ENCODE data around the gene LAMA3. TPM values are rescaled to one million over a fixed set of nuclear protein-coding genes. Genes with fewer than 3 reads are reported as not detected.

The LAMA3 gene
- total and polyA plus RNA-seq, 9 donors, result 2.3 to 8.7 (median 3.6) TPM

GRCh38 chr18:23879966-23880565 is 190.8 kb downstream of the LAMA3 start:
- no peak overlapping the region for H3K27ac ChIP-seq (ENCODE audit: low read length)
- WGBS (ENCODE audit: insufficient coverage), result 84% methylated on average over 3 of the region's 6 CpGs
- no peak for DNase-seq
- H3K36me3 ChIP-seq (ENCODE audit: control insufficient read depth, insufficient read depth, low read length), result no peaks in the 10 kb centered on the region
- H3K27me3 ChIP-seq (ENCODE audit: control insufficient read depth, insufficient read depth, low read length), result peaks cover 8% of the 10 kb centered on the region
- H3K4me3 ChIP-seq (ENCODE audit: low read length), result no peak overlapping the region
- H3K9me3 ChIP-seq (replicated peaks; ENCODE audit: control insufficient read depth, low read depth, low read length), result no peaks in the 10 kb centered on the region
- H3K4me1 ChIP-seq (ENCODE audit: control insufficient read depth, insufficient read depth, low read length), result no peaks in the 10 kb centered on the region

GRCh38 chr18:23880931-23881617 is 191.8 kb downstream of the LAMA3 start:
- no peaks in the 10 kb centered on the region for H3K9me3 ChIP-seq (replicated peaks; ENCODE audit: control insufficient read depth, low read depth, low read length)
- no peak overlapping the region for H3K4me3 ChIP-seq (ENCODE audit: low read length)
- H3K27me3 ChIP-seq (ENCODE audit: control insufficient read depth, insufficient read depth, low read length), result peaks cover 3% of the 10 kb centered on the region
- H3K27ac ChIP-seq (ENCODE audit: low read length), result no peak overlapping the region
- no peak for DNase-seq
- WGBS (ENCODE audit: insufficient coverage), result no CpG with 5 or more reads among the region's 2 CpGs
- H3K36me3 ChIP-seq (ENCODE audit: control insufficient read depth, insufficient read depth, low read length), result no peaks in the 10 kb centered on the region
- H3K4me1 ChIP-seq (ENCODE audit: control insufficient read depth, insufficient read depth, low read length), result no peaks in the 10 kb centered on the region

GRCh38 chr18:23881778-23882177 is 192.5 kb downstream of the LAMA3 start:
- Histone ChIP-seq H3K27me3 (ENCODE audit: control insufficient read depth, insufficient read depth, low read length) (peaks cover 3% of the 10 kb centered on the region), H3K9me3 (replicated peaks; ENCODE audit: control insufficient read depth, low read depth, low read length) (no peaks in the 10 kb centered on the region), H3K4me3 (ENCODE audit: low read length) (no peak overlapping the region), H3K27ac (ENCODE audit: low read length) (no peak overlapping the region), H3K4me1 (ENCODE audit: control insufficient read depth, insufficient read depth, low read length) (no peaks in the 10 kb centered on the region), H3K36me3 (ENCODE audit: control insufficient read depth, insufficient read depth, low read length) (no peaks in the 10 kb centered on the region)
- no peak for DNase-seq
- 83% methylated on average over 6 of the region's 8 CpGs for WGBS (ENCODE audit: insufficient coverage)

GRCh38 chr18:23882616-23883276 is 193.5 kb downstream of the LAMA3 start:
- Histone ChIP-seq H3K9me3 (replicated peaks; ENCODE audit: control insufficient read depth, low read depth, low read length) (no peaks in the 10 kb centered on the region), H3K27me3 (ENCODE audit: control insufficient read depth, insufficient read depth, low read length) (peaks cover 3% of the 10 kb centered on the region), H3K4me1 (ENCODE audit: control insufficient read depth, insufficient read depth, low read length) (no peaks in the 10 kb centered on the region), H3K4me3 (ENCODE audit: low read length) (no peak overlapping the region), H3K27ac (ENCODE audit: low read length) (no peak overlapping the region), H3K36me3 (ENCODE audit: control insufficient read depth, insufficient read depth, low read length) (no peaks in the 10 kb centered on the region)
- 91% methylated on average over 2 of the region's 4 CpGs for WGBS (ENCODE audit: insufficient coverage)
- DNase-seq, result no peak

GRCh38 chr18:23883277-23883790 is 194.1 kb downstream of the LAMA3 start:
- Histone ChIP-seq H3K4me1 (ENCODE audit: control insufficient read depth, insufficient read depth, low read length) (no peaks in the 10 kb centered on the region), H3K9me3 (replicated peaks; ENCODE audit: control insufficient read depth, low read depth, low read length) (no peaks in the 10 kb centered on the region), H3K4me3 (ENCODE audit: low read length) (no peak overlapping the region), H3K27ac (ENCODE audit: low read length) (no peak overlapping the region), H3K27me3 (ENCODE audit: control insufficient read depth, insufficient read depth, low read length) (peaks cover 3% of the 10 kb centered on the region), H3K36me3 (ENCODE audit: control insufficient read depth, insufficient read depth, low read length) (no peaks in the 10 kb centered on the region)
- peak; percentile 67 for DNase-seq
- WGBS (ENCODE audit: insufficient coverage), result 27% methylated on average over 2 of the region's 3 CpGs

GRCh38 chr18:23884681-23885375 is 195.6 kb downstream of the LAMA3 start:
- no peaks in the 10 kb centered on the region for H3K4me1 ChIP-seq (ENCODE audit: control insufficient read depth, insufficient read depth, low read length)
- no peaks in the 10 kb centered on the region for H3K36me3 ChIP-seq (ENCODE audit: control insufficient read depth, insufficient read depth, low read length)
- no peaks in the 10 kb centered on the region for H3K9me3 ChIP-seq (replicated peaks; ENCODE audit: control insufficient read depth, low read depth, low read length)
- no peak for DNase-seq
- H3K4me3 ChIP-seq (ENCODE audit: low read length), result no peak overlapping the region
- WGBS (ENCODE audit: insufficient coverage), result 52% methylated on average over 8 of the region's 13 CpGs
- H3K27ac ChIP-seq (ENCODE audit: low read length), result no peak overlapping the region
- H3K27me3 ChIP-seq (ENCODE audit: control insufficient read depth, insufficient read depth, low read length), result no peaks in the 10 kb centered on the region

- H3K9me3 ChIP-seq (replicated peaks; ENCODE audit: control insufficient read depth, low read depth, low read length), result no peaks in the 10 kb centered on the region
- WGBS (ENCODE audit: insufficient coverage), result no CpG with 5 or more reads among the region's 2 CpGs
- H3K4me3 ChIP-seq (ENCODE audit: low read length), result no peak overlapping the region
- no peaks in the 10 kb centered on the region for H3K4me1 ChIP-seq (ENCODE audit: control insufficient read depth, insufficient read depth, low read length)
- no peak for DNase-seq
- no peaks in the 10 kb centered on the region for H3K36me3 ChIP-seq (ENCODE audit: control insufficient read depth, insufficient read depth, low read length)
- no peaks in the 10 kb centered on the region for H3K27me3 ChIP-seq (ENCODE audit: control insufficient read depth, insufficient read depth, low read length)
- H3K27ac ChIP-seq (ENCODE audit: low read length), result no peak overlapping the region
Observed at GRCh38 chr18:23885750-23886149, 196.5 kb downstream of the LAMA3 start.

GRCh38 chr18:23887035-23887434 is 197.8 kb downstream of the LAMA3 start:
- Histone ChIP-seq H3K36me3 (ENCODE audit: control insufficient read depth, insufficient read depth, low read length) (no peaks in the 10 kb centered on the region), H3K27me3 (ENCODE audit: control insufficient read depth, insufficient read depth, low read length) (no peaks in the 10 kb centered on the region), H3K4me3 (ENCODE audit: low read length) (no peak overlapping the region), H3K9me3 (replicated peaks; ENCODE audit: control insufficient read depth, low read depth, low read length) (no peaks in the 10 kb centered on the region), H3K27ac (ENCODE audit: low read length) (no peak overlapping the region), H3K4me1 (ENCODE audit: control insufficient read depth, insufficient read depth, low read length) (no peaks in the 10 kb centered on the region)
- no peak for DNase-seq
- 57% methylated on average over 1 of the region's 3 CpGs for WGBS (ENCODE audit: insufficient coverage)

- no peak overlapping the region for H3K4me3 ChIP-seq (ENCODE audit: low read length)
- H3K4me1 ChIP-seq (ENCODE audit: control insufficient read depth, insufficient read depth, low read length), result no peaks in the 10 kb centered on the region
- no peaks in the 10 kb centered on the region for H3K9me3 ChIP-seq (replicated peaks; ENCODE audit: control insufficient read depth, low read depth, low read length)
- DNase-seq, result peak; percentile 10
- no peaks in the 10 kb centered on the region for H3K27me3 ChIP-seq (ENCODE audit: control insufficient read depth, insufficient read depth, low read length)
- no CpG with 5 or more reads among the region's 2 CpGs for WGBS (ENCODE audit: insufficient coverage)
- H3K27ac ChIP-seq (ENCODE audit: low read length), result no peak overlapping the region
- H3K36me3 ChIP-seq (ENCODE audit: control insufficient read depth, insufficient read depth, low read length), result no peaks in the 10 kb centered on the region
Observed at GRCh38 chr18:23887493-23887892, 198.2 kb downstream of the LAMA3 start.

- H3K36me3 ChIP-seq (ENCODE audit: control insufficient read depth, insufficient read depth, low read length), result no peaks in the 10 kb centered on the region
- H3K9me3 ChIP-seq (replicated peaks; ENCODE audit: control insufficient read depth, low read depth, low read length), result no peaks in the 10 kb centered on the region
- DNase-seq, result no peak
- no peaks in the 10 kb centered on the region for H3K4me1 ChIP-seq (ENCODE audit: control insufficient read depth, insufficient read depth, low read length)
- H3K27ac ChIP-seq (ENCODE audit: low read length), result no peak overlapping the region
- WGBS (ENCODE audit: insufficient coverage), result 75% methylated on average over 1 of the region's 1 CpG
- no peaks in the 10 kb centered on the region for H3K27me3 ChIP-seq (ENCODE audit: control insufficient read depth, insufficient read depth, low read length)
- no peak overlapping the region for H3K4me3 ChIP-seq (ENCODE audit: low read length)
Observed at GRCh38 chr18:23888881-23889280, 199.6 kb downstream of the LAMA3 start.
